ENCODE results near the gene USH1C.

Gene USH1C

GRCh38 chr11:17472467-17472866 is 71.7 kb downstream of the USH1C start:
- DNase-seq (ENCODE audit: low read depth in 3 of 3) = no peak

DNA sequence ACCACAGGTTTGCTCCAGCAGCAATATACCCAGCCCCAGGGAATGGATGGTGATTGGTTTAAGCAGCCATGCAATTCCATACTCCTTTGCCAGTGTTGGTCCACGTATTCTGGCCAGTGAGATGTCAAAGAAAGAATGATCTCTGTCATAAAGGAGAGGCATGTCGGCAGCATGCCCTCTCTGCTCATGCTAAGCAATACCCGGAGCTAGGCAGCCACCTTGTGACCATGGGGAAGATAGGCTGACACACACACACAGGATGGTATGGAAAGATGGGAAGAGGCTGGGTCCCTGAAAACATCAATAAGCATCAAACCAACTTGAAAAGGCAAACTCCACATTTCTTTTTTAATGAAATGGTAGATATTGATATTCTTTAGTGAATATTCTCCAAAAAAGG is 72.7 kb downstream of the USH1C start:
- DNase-seq (ENCODE audit: low read depth in 3 of 3) = no peak

DNA sequence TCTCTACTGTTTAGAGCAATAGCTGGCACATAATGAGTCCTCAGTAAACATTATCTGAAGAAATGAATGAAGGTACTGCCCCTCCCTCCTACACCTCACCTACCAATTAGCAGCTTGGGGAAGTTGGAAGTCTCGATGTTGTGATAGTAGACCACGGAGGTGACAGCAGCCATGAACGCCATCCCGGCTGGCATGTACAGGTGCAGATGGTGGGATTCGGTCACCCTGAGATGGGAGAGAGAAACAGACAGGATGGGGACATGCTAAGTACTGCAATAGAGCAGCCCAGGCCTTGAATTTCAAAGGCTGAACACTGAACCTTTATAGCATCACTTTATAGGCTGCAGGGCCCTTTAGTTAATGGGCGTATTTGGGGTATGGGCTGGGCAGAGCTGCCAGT is 74.2 kb downstream of the USH1C start:
- DNase-seq (ENCODE audit: low read depth in 3 of 3) = no peak

DNA sequence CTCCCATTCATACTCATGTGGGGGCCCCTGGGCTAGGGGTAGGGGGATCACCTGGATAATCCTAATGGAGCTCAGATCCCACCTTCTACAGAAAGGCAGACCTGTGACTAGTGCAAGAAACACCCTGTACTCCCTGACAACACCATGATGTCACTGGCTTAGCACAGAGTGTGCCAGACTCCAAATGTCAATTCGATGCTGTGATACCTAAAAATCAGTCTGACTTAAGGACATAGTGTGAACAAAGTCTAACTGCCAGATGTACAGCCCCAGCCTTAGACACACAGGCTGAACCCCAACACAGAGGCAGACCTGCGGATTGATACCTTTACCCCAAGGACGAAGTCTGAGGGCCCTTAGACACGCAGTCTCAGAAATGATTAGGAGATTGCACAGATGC is 76.1 kb downstream of the USH1C start:
- DNase-seq (ENCODE audit: low read depth in 3 of 3) = no peak

- no peak for DNase-seq (ENCODE audit: low read depth in 3 of 3)
These were observed 80.6 kb downstream of the USH1C start for GRCh38 chr11:17463546-17464174.

DNA sequence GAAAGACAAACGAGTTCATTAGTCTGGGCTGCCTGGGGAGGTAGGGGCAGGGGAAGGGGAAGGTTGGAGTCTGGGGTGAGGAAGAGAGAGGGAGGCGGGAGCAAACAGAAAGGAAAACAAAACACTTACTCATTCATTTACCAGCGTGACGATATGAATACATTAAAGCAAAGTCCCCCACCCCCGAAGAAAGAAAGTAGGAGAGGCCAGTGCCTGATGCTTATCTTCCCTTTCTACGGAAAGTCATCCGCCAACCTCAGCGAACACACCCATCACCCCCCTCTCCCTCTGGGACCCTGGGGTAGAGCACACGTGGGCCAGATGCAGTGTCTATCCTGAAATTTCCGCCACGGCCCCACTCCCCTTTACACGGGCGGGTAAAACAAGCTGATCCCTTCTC is 81.3 kb downstream of the USH1C start:
- no peak for DNase-seq (ENCODE audit: low read depth in 3 of 3)

GRCh38 chr11:17460406-17460805 is 83.8 kb downstream of the USH1C start:
- no peak for DNase-seq (ENCODE audit: low read depth in 3 of 3)

DNA sequence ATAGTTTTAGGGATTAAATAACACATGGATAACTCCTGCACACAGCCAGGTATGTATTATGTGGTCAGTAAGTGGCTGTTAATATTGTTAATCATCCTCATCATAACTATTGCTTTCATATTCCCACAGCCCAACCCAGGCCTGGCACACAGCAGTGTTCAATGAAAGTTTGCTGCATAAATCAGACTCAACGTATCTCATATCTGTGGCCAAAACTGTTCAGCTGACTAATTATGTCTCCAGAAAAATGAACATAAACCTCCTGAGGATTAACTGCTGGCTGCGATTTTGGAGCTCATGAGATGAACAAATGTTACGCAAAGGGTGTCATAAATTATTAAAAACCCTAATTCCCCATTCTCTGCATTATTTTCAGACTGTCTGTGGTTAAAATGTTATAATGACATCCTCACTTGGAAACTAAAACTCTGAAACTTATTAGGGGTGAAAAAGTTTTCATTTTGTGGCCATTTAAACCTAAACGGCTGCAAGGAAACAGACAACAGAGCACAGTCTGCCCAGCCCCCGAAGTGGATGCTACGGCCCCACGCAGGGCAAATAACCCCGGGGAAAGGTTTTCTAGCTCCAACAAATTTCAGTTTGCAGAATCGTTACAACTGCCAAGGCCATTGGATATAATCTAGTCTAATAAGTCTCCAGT is 84.8 kb downstream of the USH1C start:
- DNase-seq (ENCODE audit: low read depth in 3 of 3) = no peak

DNA sequence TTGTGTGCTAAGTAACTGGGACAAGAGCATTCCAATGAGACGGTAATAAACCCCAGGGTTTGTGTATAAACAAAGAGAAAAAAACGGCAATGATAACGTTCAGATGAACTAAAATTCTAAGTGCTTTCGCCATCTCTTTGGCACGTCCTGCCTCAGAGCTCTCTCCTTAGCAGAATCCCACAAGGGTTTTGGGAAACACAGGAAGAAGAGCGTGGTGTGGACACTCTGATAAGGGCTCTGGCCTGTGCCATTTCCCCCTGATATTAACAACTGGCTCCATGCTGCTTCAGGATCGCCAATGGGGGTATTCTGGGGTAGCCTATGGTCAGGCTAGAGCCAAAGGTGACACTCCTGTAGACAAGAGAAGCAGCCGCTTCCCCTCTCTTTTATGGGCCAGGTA is 85.9 kb downstream of the USH1C start:
- DNase-seq (ENCODE audit: low read depth in 3 of 3) = no peak

DNA sequence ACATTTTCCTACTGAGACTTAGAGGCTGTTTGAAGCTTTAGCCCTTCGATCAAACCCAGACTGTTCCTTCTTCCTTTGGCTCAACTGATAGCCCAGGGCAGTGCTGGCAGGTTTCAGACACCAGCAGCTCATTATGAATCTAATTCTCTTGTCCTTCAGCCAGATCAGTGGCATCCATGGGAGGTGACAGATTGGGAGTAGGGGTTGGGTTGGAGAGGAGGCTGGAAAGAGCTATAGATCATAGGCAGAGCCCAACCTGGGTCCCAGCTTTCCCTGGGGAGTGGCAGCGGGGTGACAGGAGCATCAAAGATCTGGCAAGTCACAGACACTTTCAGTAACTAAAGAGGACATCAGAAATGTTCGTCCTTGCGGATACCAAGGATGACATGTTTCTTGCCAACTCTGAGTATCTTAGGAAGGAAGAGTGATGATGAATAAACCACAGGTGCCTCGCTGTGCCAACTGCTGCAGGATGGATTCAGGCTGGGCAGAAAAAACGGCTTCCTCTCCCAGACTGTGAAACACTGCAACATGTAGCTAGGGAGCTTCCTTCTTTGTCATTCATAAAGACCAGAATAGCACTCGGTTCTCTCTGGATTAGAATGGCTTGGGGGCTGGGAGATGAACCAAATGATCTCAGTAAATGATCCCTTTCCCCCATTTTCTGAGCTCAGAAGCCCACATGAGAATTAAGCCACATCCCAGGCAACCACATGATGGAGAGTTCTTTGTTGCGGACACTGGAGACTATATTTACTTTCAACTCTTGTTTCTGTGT is 86.6 kb downstream of the USH1C start:
- DNase-seq (ENCODE audit: low read depth in 3 of 3) = no peak

DNA sequence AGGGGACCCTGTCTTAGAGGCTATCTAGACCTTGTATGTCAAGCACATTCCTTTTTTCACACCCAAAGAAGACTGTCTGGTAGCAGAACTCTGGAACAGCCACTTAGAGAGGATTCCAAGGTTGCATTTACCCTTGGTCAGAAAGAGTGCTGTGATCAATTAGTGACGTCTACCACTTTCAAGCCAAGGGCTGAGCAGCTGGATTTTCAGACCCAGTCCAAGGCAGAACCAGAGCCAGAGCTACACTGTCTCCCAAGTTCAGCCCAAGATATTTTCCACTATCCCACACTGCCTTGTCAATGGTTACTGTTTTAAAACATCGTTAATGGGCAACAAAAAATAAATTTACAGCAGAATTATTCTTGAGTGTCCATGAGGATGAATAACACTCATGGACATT is 91.5 kb downstream of the USH1C start:
- DNase-seq (ENCODE audit: low read depth in 3 of 3) = no peak

DNA sequence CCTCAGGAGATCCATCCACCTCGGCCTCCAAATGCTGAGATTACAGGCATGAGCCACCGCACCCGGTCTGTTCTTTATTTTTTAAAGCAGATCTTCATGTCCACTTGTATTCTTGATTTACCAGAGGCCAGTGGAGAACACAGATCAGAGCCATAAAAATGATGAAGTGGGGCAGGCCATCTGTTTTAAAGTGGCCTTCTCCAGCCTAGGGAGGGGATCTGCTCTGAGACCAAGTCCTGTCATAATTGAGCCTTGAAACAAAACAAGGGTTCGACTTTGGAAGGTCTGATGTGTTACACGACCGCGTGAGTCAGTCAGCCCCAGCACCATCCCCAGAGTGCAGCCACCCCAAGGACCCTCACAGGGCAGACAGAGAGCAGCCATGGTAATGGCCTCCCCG is 95.1 kb downstream of the USH1C start:
- DNase-seq (ENCODE audit: low read depth in 3 of 3) = no peak

- DNase-seq (ENCODE audit: low read depth in 3 of 3) = no peak
These were observed 97.7 kb downstream of the USH1C start for GRCh38 chr11:17446482-17446881.

DNA sequence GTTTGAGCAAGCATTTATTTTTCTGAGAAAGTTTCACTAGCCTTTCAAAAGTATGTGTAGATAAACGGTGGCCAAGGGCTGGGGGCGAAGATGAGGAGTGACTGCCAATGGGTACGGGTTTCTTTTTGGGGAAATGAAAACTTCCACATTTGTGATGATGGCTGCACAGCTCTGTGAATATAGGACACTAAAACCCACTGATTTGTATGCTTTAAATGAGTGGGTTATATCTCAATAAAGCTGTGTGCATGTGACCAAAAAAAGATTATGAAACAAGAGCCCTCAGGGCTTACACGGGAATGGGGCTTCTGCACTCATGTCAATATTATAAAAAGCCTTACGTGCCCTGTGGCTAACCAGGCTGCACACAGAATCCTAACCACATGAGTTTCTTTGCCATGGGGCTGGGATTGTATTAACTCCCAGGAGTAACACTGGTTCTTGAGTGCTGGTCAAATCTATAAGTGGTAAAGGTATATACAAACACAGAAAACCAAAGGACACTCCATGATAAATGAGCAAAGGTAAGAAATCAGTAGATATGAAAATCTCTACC is 98.9 kb downstream of the USH1C start:
- DNase-seq (ENCODE audit: low read depth in 3 of 3) = no peak

DNA sequence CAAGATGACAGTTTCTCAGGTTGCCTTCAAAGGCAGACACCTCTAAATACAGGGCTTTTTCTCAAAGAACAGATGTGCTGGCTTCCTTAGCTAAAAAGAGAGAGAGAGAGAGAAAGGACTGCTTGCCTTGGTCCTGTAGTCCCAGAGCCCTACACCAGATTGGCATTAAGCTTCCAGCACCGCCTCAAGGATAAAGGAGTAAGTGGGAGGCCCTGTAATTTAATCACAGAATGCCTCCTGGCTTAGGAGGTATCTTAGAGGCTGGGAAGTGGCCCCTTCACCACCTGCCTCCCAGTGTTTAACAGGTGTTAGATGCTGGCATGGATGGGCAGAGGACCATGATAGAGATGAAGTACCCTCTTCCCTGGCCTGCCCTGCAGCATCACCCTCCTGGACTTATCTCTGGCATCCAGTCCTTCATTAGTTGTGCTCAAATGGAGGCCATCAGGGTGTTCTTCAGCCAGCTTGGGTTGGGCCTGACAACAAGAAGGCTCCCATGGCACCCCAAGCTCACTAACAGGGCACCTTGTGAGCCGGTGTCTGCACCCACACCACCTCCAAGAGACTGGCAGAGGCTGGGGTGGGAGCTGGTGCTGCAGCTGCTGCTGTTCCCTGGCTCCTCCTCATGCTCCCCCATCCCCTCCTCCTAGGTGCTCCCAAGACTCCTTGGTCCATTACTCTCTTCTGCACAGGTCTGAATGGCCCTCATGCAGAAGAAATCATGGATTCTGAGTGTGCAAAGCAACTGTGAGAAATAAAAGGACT is 100.1 kb downstream of the USH1C start:
- no peak for DNase-seq (ENCODE audit: low read depth in 3 of 3)

Data from stimulated activated CD4-positive, alpha-beta T cell treated with anti-CD3 and anti-CD28 coated beads, TNF-alpha, amount 100 ng/mL, for 48 hours (primary cell).